Measurements from ENCODE around the gene PRPF6. TPM values are rescaled to one million over a fixed set of nuclear protein-coding genes. Genes with fewer than 3 reads are reported as not detected.

The PRPF6 gene
- total and polyA plus RNA-seq, 2 of the 13 experiments (the other 11 are each of a cell fraction or from before 2014, with no cell fraction given) = 63.7 to 101 TPM

DNA sequence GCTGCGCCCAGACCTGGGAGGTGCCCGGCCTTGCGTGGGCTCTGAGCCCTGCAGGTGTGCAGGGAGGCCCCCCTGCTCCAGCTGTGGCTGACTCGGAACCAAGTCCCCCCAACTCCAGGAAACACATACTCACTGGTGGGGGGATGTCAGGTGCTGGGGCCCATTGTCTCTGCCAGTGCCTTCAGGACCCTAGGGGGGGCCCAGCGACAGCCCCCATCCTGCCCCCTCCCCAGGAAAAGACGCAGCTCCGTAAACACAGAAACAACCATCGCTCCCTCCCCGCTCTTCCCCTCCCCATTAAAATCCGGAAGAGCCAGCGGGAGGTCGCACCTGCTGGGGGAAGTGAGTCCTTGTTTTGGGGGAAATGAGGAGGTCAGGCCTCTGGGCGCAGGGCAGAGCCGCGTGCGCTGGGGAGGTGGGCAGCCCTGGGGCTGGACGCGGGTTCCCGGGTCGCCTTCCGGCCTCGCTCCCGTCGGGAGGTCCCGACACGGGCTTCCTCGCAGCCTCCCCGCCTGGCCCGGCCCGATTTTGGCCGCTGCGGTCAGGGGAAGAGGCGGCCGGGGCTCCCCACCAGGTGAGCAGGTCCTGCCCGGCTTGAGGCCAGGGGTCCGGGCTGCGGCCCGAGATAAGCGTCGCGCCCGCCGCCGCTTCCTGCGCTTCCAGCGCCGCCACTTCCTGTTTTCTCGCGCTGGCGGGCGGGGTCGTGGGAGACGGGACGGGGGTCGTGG lies 61.3 kb downstream of the PRPF6 start (continued):
- TF ChIP-seq, protein P1, sequence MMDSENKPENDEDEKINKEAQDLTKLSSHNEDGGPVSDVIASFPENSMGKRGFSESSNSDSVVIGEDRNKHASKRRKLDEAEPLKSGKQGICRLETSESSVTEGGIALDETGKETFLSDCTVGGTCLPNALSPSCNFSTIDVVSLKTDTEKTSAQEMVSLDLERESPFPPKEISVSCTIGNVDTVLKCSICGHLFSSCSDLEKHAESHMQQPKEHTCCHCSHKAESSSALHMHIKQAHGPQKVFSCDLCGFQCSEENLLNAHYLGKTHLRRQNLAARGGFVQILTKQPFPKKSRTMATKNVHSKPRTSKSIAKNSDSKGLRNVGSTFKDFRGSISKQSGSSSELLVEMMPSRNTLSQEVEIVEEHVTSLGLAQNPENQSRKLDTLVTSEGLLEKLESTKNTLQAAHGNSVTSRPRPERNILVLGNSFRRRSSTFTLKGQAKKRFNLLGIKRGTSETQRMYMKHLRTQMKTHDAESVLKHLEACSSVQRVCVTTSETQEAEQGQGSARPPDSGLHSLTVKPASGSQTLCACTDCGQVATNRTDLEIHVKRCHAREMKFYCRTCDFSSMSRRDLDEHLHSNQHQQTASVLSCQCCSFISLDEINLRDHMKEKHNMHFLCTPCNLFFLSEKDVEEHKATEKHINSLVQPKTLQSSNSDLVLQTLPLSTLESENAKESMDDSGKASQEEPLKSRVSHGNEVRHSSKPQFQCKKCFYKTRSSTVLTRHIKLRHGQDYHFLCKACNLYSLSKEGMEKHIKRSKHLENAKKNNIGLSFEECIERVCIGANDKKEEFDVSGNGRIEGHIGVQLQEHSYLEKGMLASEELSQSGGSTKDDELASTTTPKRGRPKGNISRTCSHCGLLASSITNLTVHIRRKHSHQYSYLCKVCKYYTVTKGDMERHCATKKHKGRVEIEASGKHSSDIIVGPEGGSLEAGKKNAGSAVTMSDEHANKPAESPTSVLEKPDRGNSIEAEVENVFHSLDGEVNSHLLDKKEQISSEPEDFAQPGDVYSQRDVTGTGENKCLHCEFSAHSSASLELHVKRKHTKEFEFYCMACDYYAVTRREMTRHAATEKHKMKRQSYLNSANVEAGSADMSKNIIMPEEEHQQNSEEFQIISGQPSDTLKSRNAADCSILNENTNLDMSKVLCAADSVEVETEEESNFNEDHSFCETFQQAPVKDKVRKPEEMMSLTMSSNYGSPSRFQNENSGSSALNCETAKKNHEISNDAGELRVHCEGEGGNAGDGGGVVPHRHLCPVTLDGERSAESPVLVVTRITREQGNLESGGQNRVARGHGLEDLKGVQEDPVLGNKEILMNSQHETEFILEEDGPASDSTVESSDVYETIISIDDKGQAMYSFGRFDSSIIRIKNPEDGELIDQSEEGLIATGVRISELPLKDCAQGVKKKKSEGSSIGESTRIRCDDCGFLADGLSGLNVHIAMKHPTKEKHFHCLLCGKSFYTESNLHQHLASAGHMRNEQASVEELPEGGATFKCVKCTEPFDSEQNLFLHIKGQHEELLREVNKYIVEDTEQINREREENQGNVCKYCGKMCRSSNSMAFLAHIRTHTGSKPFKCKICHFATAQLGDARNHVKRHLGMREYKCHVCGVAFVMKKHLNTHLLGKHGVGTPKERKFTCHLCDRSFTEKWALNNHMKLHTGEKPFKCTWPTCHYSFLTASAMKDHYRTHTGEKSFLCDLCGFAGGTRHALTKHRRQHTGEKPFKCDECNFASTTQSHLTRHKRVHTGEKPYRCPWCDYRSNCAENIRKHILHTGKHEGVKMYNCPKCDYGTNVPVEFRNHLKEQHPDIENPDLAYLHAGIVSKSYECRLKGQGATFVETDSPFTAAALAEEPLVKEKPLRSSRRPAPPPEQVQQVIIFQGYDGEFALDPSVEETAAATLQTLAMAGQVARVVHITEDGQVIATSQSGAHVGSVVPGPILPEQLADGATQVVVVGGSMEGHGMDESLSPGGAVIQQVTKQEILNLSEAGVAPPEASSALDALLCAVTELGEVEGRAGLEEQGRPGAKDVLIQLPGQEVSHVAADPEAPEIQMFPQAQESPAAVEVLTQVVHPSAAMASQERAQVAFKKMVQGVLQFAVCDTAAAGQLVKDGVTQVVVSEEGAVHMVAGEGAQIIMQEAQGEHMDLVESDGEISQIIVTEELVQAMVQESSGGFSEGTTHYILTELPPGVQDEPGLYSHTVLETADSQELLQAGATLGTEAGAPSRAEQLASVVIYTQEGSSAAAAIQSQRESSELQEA (CRISPR knock-in tag; IDR thresholded peaks at IDR 0.05; ENCODE audit: not compliant biosample characterization) = no peak
- no peak for TF ChIP-seq THAP7 (CRISPR knock-in tag; IDR thresholded peaks at IDR 0.05)
- TF ChIP-seq ZNF33B (CRISPR knock-in tag; IDR thresholded peaks at IDR 0.05) = no peak
- no peak for TF ChIP-seq HDAC6 (IDR thresholded peaks at IDR 0.05; ENCODE audit: low read depth, low read length)
- TF ChIP-seq ZNF333 (CRISPR knock-in tag; IDR thresholded peaks at IDR 0.05; ENCODE audit: borderline replicate concordance) = peak; percentile 41; the same call in 1 of the 2 replicates
- TF ChIP-seq ZNF274 (CRISPR knock-in tag; IDR thresholded peaks at IDR 0.05) = no peak; the same call in 1 of the 2 replicates
- TF ChIP-seq U2AF2 (IDR thresholded peaks at IDR 0.05; ENCODE audit: low read depth, low read length) = no peak
- no peak for TF ChIP-seq USF2 (IDR thresholded peaks at IDR 0.05; ENCODE audit: low read depth, low read length)
- peak; percentile 27; the same call in 1 of the 2 replicates for TF ChIP-seq USF2 (CRISPR knock-in tag; IDR thresholded peaks at IDR 0.05; ENCODE audit: borderline replicate concordance)
- TF ChIP-seq HNRNPL (IDR thresholded peaks at IDR 0.05; ENCODE audit: low read depth, low read length) = no peak; the same call in 1 of the 2 replicates
- no peak for TF ChIP-seq ZFP37 (CRISPR knock-in tag; IDR thresholded peaks at IDR 0.05; ENCODE audit: borderline replicate concordance)
- no peak for TF ChIP-seq ZBTB3 (CRISPR knock-in tag; IDR thresholded peaks at IDR 0.05; ENCODE audit: borderline replicate concordance, low read depth)
- 0 out of 2 replicates have a peak, but pooled peaks have one; percentile 37 for TF ChIP-seq ZSCAN29 (CRISPR knock-in tag; conservative IDR thresholded peaks at IDR 0.05)
- 0 out of 2 replicates have a peak, but pooled peaks have one; percentile 31 for TF ChIP-seq ZNF30 (CRISPR knock-in tag; IDR thresholded peaks at IDR 0.05)
- TF ChIP-seq ZNF510 (CRISPR knock-in tag; IDR thresholded peaks at IDR 0.05; ENCODE audit: low read depth) = 0 out of 2 replicates have a peak, but pooled peaks have one; percentile 78
- no peak for TF ChIP-seq TBL1XR1 (IDR thresholded peaks at IDR 0.05; ENCODE audit: borderline replicate concordance, low read length, partially characterized antibody)
- peak; percentile 64; the same call in 1 of the 2 replicates for TF ChIP-seq ZNF772 (CRISPR knock-in tag; IDR thresholded peaks at IDR 0.05)
- peak; percentile 36; the same call in 1 of the 2 replicates for TF ChIP-seq DMAP1 (CRISPR knock-in tag; IDR thresholded peaks at IDR 0.05)
- peak; percentile 74 for TF ChIP-seq SP4 (CRISPR knock-in tag; IDR thresholded peaks at IDR 0.05)

All from HepG2 (cell line).